Measurements from ENCODE around the gene CNIH2. TPM values are rescaled to one million over a fixed set of nuclear protein-coding genes. Genes with fewer than 3 reads are reported as not detected.

Gene CNIH2
- total and polyA plus RNA-seq, 9 of the 15 experiments (the other 6 are each of a cell fraction or from before 2014, with no cell fraction given): 0.26 to 0.89 (median 0.40) TPM; not detected in 4

DNA sequence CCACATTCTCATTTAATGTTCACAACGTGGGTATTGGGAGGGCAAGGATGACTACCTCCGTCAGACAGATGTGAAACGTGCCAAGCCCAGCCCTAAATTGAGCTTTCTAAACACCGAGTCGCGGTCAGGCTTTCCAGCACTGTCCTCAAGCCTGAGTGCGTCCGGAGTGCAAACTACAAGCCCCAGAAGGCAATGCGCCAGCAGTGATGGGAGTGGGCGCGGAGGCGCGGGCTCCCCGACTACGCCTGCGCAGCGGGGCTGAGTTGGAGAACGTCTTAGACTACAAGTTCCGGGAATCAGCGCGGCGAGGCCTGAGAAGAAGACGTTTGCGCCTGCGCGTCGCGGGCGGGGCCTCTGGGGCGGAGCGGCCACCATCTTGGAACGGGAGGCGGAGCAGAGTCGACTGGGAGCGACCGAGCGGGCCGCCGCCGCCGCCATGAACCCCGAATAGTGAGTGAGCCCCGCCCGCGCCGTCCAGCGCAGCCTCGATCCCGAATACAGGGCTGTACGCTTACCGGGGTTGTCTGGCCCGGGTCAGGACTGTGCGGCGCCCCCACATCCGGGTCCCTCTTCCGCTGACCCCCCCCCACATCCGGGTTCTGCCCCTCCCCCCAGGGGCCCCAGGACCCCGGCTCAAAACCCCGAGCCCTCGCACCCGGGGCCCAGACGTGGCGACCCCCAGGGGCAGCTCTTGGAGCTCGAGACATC lies 9.6 kb upstream of the CNIH2 start, which contains the start of gene RAB1B (continued):
- TF ChIP-seq, protein P1, sequence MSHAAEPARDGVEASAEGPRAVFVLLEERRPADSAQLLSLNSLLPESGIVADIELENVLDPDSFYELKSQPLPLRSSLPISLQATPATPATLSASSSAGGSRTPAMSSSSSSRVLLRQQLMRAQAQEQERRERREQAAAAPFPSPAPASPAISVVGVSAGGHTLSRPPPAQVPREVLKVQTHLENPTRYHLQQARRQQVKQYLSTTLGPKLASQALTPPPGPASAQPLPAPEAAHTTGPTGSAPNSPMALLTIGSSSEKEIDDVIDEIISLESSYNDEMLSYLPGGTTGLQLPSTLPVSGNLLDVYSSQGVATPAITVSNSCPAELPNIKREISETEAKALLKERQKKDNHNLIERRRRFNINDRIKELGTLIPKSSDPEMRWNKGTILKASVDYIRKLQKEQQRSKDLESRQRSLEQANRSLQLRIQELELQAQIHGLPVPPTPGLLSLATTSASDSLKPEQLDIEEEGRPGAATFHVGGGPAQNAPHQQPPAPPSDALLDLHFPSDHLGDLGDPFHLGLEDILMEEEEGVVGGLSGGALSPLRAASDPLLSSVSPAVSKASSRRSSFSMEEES (CRISPR knock-in tag; IDR thresholded peaks at IDR 0.05): no peak
- TF ChIP-seq ZNF77 (CRISPR knock-in tag; IDR thresholded peaks at IDR 0.05) (no peak), SOX6 (IDR thresholded peaks at IDR 0.05) (no peak), ZNF354B (CRISPR knock-in tag; IDR thresholded peaks at IDR 0.05) (no peak), CSDE1 (IDR thresholded peaks at IDR 0.05) (no peak), MEIS2 (IDR thresholded peaks at IDR 0.05; ENCODE audit: partially characterized antibody) (peak; percentile 89), MIER1 (IDR thresholded peaks at IDR 0.05; ENCODE audit: low read depth) (no peak), TAL1 (IDR thresholded peaks at IDR 0.05) (no peak), ETV1 (tag; conservative IDR thresholded peaks at IDR 0.05; ENCODE audit: low read depth) (peak; percentile 44), MYBL2 (IDR thresholded peaks at IDR 0.05; ENCODE audit: low read depth) (no peak), MYBL2 (CRISPR knock-in tag; IDR thresholded peaks at IDR 0.05; ENCODE audit: borderline replicate concordance) (no peak), U2AF2 (optimal IDR thresholded peaks at IDR 0.05; ENCODE audit: low read depth, low read length) (no peak), HMBOX1 (IDR thresholded peaks at IDR 0.05) (no peak), ZNF408 (CRISPR knock-in tag; IDR thresholded peaks at IDR 0.05; ENCODE audit: low read depth) (no peak), HNRNPUL1 (IDR thresholded peaks at IDR 0.05; ENCODE audit: low read length) (no peak), POLR2A (conservative IDR thresholded peaks at IDR 0.05) (peak; percentile 82), RBM34 (IDR thresholded peaks at IDR 0.05; ENCODE audit: borderline replicate concordance, insufficient read depth, low read length) (no peak), MED1 (CRISPR knock-in tag; IDR thresholded peaks at IDR 0.05; ENCODE audit: borderline replicate concordance) (no peak), HCFC1 (IDR thresholded peaks at IDR 0.05; ENCODE audit: low read depth, low read length) (peak; percentile 95), ZNF253 (CRISPR knock-in tag; conservative IDR thresholded peaks at IDR 0.05) (no peak), HSF4 (CRISPR knock-in tag; IDR thresholded peaks at IDR 0.05; ENCODE audit: borderline replicate concordance) (no peak), NCOA4 (IDR thresholded peaks at IDR 0.05; ENCODE audit: partially characterized antibody) (no peak), ZNF584 (CRISPR knock-in tag; IDR thresholded peaks at IDR 0.05; ENCODE audit: low read depth) (no peak)
- TF ChIP-seq, protein P2, sequence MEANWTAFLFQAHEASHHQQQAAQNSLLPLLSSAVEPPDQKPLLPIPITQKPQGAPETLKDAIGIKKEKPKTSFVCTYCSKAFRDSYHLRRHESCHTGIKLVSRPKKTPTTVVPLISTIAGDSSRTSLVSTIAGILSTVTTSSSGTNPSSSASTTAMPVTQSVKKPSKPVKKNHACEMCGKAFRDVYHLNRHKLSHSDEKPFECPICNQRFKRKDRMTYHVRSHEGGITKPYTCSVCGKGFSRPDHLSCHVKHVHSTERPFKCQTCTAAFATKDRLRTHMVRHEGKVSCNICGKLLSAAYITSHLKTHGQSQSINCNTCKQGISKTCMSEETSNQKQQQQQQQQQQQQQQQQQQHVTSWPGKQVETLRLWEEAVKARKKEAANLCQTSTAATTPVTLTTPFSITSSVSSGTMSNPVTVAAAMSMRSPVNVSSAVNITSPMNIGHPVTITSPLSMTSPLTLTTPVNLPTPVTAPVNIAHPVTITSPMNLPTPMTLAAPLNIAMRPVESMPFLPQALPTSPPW (CRISPR knock-in tag; IDR thresholded peaks at IDR 0.05): peak; percentile 97

Measured in K562 (cell line).